ENCODE measurements around the gene BTN1A1. TPM values are rescaled to one million over a fixed set of nuclear protein-coding genes. Genes with fewer than 3 reads are reported as not detected.
"Not testable (repeated sequence)": the region's sequence is repeated elsewhere in the genome, so short reads cannot be mapped to it uniquely, and the experiment has no call there.

Gene BTN1A1
- total and polyA plus RNA-seq, 10 of the 15 experiments (the other 5 are each of a cell fraction or from before 2014, with no cell fraction given), result 0.05 to 2.2 (median 0.87) TPM

DNA sequence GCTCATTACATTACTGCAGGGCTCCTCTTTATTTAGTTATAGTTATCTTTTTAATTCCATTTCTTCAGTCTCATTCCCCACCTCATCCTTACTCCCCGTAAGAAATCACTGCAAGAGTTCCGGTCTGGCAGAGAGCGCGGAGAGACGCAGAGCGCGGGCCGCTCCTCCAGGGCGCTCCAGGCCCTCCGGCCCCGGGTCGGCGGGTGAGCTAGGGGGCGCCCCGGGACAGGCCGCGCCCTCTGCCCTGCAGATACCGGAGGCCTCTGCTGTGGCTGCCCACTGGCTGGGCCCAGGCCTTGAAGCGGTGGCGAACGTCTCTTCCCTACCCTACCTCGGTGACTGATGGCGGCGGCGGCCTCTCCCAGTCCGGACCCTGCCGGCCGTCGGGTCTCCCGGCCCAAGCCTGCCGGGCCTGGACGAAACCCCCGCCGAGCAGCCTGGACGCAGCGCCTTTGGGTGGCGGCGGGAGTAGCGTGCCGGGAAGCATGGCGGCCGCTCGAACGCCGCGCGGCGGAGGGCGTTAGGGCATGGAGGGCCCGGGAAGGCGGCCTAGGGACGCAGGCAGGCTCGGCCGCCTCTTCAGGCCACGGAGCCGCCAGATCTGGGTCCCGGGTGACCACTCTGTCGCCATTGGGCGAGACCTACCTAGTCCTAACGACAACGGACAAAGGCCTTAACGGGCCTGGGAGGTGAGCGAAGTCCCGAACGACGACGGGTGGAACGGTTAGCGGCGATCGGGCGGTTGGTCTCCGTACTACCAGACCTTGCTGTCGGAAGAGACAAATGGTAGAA lies 21.7 kb downstream of the BTN1A1 start (continued):
- TF ChIP-seq, protein P1, sequence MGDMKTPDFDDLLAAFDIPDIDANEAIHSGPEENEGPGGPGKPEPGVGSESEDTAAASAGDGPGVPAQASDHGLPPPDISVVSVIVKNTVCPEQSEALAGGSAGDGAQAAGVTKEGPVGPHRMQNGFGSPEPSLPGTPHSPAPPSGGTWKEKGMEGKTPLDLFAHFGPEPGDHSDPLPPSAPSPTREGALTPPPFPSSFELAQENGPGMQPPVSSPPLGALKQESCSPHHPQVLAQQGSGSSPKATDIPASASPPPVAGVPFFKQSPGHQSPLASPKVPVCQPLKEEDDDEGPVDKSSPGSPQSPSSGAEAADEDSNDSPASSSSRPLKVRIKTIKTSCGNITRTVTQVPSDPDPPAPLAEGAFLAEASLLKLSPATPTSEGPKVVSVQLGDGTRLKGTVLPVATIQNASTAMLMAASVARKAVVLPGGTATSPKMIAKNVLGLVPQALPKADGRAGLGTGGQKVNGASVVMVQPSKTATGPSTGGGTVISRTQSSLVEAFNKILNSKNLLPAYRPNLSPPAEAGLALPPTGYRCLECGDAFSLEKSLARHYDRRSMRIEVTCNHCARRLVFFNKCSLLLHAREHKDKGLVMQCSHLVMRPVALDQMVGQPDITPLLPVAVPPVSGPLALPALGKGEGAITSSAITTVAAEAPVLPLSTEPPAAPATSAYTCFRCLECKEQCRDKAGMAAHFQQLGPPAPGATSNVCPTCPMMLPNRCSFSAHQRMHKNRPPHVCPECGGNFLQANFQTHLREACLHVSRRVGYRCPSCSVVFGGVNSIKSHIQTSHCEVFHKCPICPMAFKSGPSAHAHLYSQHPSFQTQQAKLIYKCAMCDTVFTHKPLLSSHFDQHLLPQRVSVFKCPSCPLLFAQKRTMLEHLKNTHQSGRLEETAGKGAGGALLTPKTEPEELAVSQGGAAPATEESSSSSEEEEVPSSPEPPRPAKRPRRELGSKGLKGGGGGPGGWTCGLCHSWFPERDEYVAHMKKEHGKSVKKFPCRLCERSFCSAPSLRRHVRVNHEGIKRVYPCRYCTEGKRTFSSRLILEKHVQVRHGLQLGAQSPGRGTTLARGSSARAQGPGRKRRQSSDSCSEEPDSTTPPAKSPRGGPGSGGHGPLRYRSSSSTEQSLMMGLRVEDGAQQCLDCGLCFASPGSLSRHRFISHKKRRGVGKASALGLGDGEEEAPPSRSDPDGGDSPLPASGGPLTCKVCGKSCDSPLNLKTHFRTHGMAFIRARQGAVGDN (IDR thresholded peaks at IDR 0.05), result peak; percentile 97
- TF ChIP-seq SPI1 (IDR thresholded peaks at IDR 0.05; ENCODE audit: borderline replicate concordance, insufficient read depth, low read depth, low read length), result no peak
- TF ChIP-seq TAF1 (IDR thresholded peaks at IDR 0.05; ENCODE audit: borderline replicate concordance, low read depth, low read length), result peak; percentile 62; the same call in 1 of the 2 replicates

GRCh38 chr6:26522486-26523228 lies 22.6 kb downstream of the BTN1A1 start:
- POLR2A ChIA-PET, result interaction anchor here (0.7 to 4.7 kb wide), 4 partner anchors 16 to 48 kb away, joined by 3 to 16 read pairs (median 4); partner anchors contain the start of gene HMGN4
- CTCF ChIA-PET, result interaction anchor here (0.5 to 2.0 kb wide), 5 partner anchors 10 to 256 kb away, joined by 3 to 5 read pairs (median 4); no protein-coding TSS in a partner anchor
- H3K79me2 ChIP-seq (ENCODE audit: control insufficient read depth, insufficient read depth, low read length); in situ Hi-C loops (cut with MboI); intact Hi-C loops (cut with micrococcal nuclease; ENCODE audit: unreplicated experiment); H3K9me3 ChIP-seq (replicated peaks; ENCODE audit: control insufficient read depth, insufficient read depth, low read length); ATAC-seq; H3K4me1 ChIP-seq (ENCODE audit: control insufficient read depth, insufficient read depth, low read length); BruUV-seq (replicated peaks); FAIRE-seq; H3K36me3 ChIP-seq (ENCODE audit: control insufficient read depth in 2 of 2, insufficient read depth in 2 of 2, low read length in 1 of 2); H4K20me1 ChIP-seq (ENCODE audit: control insufficient read depth, insufficient read depth); H3K27me3 ChIP-seq (replicated peaks in 1 of 2; ENCODE audit: control insufficient read depth in 2 of 2, insufficient read depth in 2 of 2, low read length in 1 of 2); DNase-seq (ENCODE audit: low read depth, low spot score): not testable (repeated sequence)
- peak overlapping the region; percentile 57 for H3K4me3 ChIP-seq
- under 1% methylated on average over 11 of the region's 11 CpGs for WGBS (ENCODE audit: insufficient coverage, insufficient replicate concordance, low lambda C conversion rate, missing lambda C conversion rate)
- peak overlapping the region; percentile 88 for H3K27ac ChIP-seq (ENCODE audit: control insufficient read depth, insufficient read depth)
- TF ChIP-seq, protein P2, sequence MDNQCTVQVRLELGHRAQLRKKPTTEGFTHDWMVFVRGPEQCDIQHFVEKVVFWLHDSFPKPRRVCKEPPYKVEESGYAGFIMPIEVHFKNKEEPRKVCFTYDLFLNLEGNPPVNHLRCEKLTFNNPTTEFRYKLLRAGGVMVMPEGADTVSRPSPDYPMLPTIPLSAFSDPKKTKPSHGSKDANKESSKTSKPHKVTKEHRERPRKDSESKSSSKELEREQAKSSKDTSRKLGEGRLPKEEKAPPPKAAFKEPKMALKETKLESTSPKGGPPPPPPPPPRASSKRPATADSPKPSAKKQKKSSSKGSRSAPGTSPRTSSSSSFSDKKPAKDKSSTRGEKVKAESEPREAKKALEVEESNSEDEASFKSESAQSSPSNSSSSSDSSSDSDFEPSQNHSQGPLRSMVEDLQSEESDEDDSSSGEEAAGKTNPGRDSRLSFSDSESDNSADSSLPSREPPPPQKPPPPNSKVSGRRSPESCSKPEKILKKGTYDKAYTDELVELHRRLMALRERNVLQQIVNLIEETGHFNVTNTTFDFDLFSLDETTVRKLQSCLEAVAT (IDR thresholded peaks at IDR 0.05), result peak; percentile 79; the same call in 1 of the 2 replicates
- RAD21 ChIA-PET (ENCODE audit: unreplicated experiment), result interaction anchor here (0.9 to 1.9 kb wide), 8 partner anchors 11 to 193 kb away, joined by 3 to 9 read pairs (median 4); partner anchors contain the start of gene HMGN4
- H3K9ac ChIP-seq (ENCODE audit: control insufficient read depth, insufficient read depth, low read length), result peak overlapping the region; percentile 79
- H2AFZ ChIP-seq (ENCODE audit: control insufficient read depth, low read depth, low read length), result peak overlapping the region; percentile 85
- SMC1A ChIA-PET (ENCODE audit: uncharacterized antibody, unreplicated experiment), result interaction anchor here (0.7 to 2.4 kb wide), 8 partner anchors 10 to 49 kb away, joined by 3 to 14 read pairs (median 4); no protein-coding TSS in a partner anchor
- peak overlapping the region; percentile 87 for H3K4me2 ChIP-seq (ENCODE audit: control insufficient read depth, insufficient read depth)

GRCh38 chr6:26524314-26524713 lies 24.2 kb downstream of the BTN1A1 start:
- H3K4me1 ChIP-seq (ENCODE audit: control insufficient read depth, insufficient read depth, low read length); intact Hi-C loops (cut with micrococcal nuclease; ENCODE audit: unreplicated experiment); FAIRE-seq; RAD21 ChIA-PET (ENCODE audit: unreplicated experiment); H3K9me3 ChIP-seq (replicated peaks; ENCODE audit: control insufficient read depth, insufficient read depth, low read length); H3K36me3 ChIP-seq (ENCODE audit: control insufficient read depth in 2 of 2, insufficient read depth in 2 of 2, low read length in 1 of 2); BruUV-seq (replicated peaks); H2AFZ ChIP-seq (ENCODE audit: control insufficient read depth, low read depth, low read length); H3K4me3 ChIP-seq; H3K27me3 ChIP-seq (replicated peaks in 1 of 2; ENCODE audit: control insufficient read depth in 2 of 2, insufficient read depth in 2 of 2, low read length in 1 of 2); in situ Hi-C loops (cut with MboI); ATAC-seq; H3K27ac ChIP-seq (ENCODE audit: control insufficient read depth, insufficient read depth); H4K20me1 ChIP-seq (ENCODE audit: control insufficient read depth, insufficient read depth); DNase-seq (ENCODE audit: low read depth, low spot score); H3K79me2 ChIP-seq (ENCODE audit: control insufficient read depth, insufficient read depth, low read length); H3K9ac ChIP-seq (ENCODE audit: control insufficient read depth, insufficient read depth, low read length): not testable (repeated sequence)
- 90% methylated on average over 2 of the region's 2 CpGs for WGBS (ENCODE audit: insufficient coverage, insufficient replicate concordance, low lambda C conversion rate, missing lambda C conversion rate)
- CTCF ChIA-PET, result interaction anchor here (0.8 to 1.1 kb wide), 3 partner anchors 9 to 45 kb away, joined by 3 read pairs; no protein-coding TSS in a partner anchor
- SMC1A ChIA-PET (ENCODE audit: uncharacterized antibody, unreplicated experiment), result interaction anchor here (0.7 to 1.7 kb wide), 7 partner anchors 8 to 255 kb away, joined by 3 to 11 read pairs (median 3); no protein-coding TSS in a partner anchor
- peak overlapping the region; percentile 3; the same call in 1 of the 2 replicates for H3K4me2 ChIP-seq (ENCODE audit: control insufficient read depth, insufficient read depth)
- POLR2A ChIA-PET, result interaction anchor here (1.0 kb wide), 1 partner anchor 8 kb away, joined by 4 read pairs; no protein-coding TSS in a partner anchor

All from GM12878 (cell line).